ENCODE results near the gene FKBP5. TPM values are rescaled to one million over a fixed set of nuclear protein-coding genes. Genes with fewer than 3 reads are reported as not detected.

Gene FKBP5
- total RNA-seq, 2 donors from 2014 or later, result 27.0 to 53.3 TPM

GRCh38 chr6:35683267-35683666 is 5.4 kb downstream of the FKBP5 start:
- peaks cover 10% of the 10 kb centered on the region for H3K36me3 Mint-ChIP-seq (ENCODE audit: low read depth)
- H3K9me3 ChIP-seq (ENCODE audit: control insufficient read depth, low read length), result no peaks in the 10 kb centered on the region
- H3K4me1 Mint-ChIP-seq, result peaks cover 13% of the 10 kb centered on the region
- TF ChIP-seq CTCF (conservative IDR thresholded peaks at IDR 0.05), result no peak
- H3K4me1 ChIP-seq (ENCODE audit: control insufficient read depth, insufficient read depth, low read length), result peaks cover 4% of the 10 kb centered on the region
- no peak overlapping the region for H3K27ac Mint-ChIP-seq
- H3K9me3 Mint-ChIP-seq, result no peaks in the 10 kb centered on the region
- no peak overlapping the region for H3K4me3 Mint-ChIP-seq
- no peaks in the 10 kb centered on the region for H3K36me3 ChIP-seq (ENCODE audit: control insufficient read depth, insufficient read depth, low read length)
- H3K4me3 ChIP-seq (ENCODE audit: low read length), result no peak overlapping the region
- peaks cover 12% of the 10 kb centered on the region for H3K27me3 ChIP-seq (ENCODE audit: control insufficient read depth, insufficient read depth, low read length, poor library complexity, severe bottlenecking)
- no peak overlapping the region for H3K27ac ChIP-seq (ENCODE audit: low read depth, low read length)
- no peak for DNase-seq
- peaks cover 10% of the 10 kb centered on the region for H3K27me3 Mint-ChIP-seq (ENCODE audit: insufficient read depth)
- no peak overlapping the region for H3K9ac ChIP-seq (ENCODE audit: extremely low read depth, low read length, poor library complexity, severe bottlenecking)

- H3K4me1 ChIP-seq (ENCODE audit: control insufficient read depth, insufficient read depth, low read length), result peaks cover 5% of the 10 kb centered on the region
- no peaks in the 10 kb centered on the region for H3K27me3 Mint-ChIP-seq (ENCODE audit: insufficient read depth)
- no peaks in the 10 kb centered on the region for H3K9me3 ChIP-seq (ENCODE audit: control insufficient read depth, low read length)
- H3K36me3 Mint-ChIP-seq (ENCODE audit: low read depth), result peaks cover 10% of the 10 kb centered on the region
- no peak overlapping the region for H3K9ac ChIP-seq (ENCODE audit: extremely low read depth, low read length, poor library complexity, severe bottlenecking)
- no peak overlapping the region for H3K4me3 ChIP-seq (ENCODE audit: low read length)
- no peaks in the 10 kb centered on the region for H3K27me3 ChIP-seq (ENCODE audit: control insufficient read depth, insufficient read depth, low read length, poor library complexity, severe bottlenecking)
- no peak overlapping the region for H3K27ac Mint-ChIP-seq
- WGBS, 2 experiments (ENCODE audit: insufficient coverage in 1 of 2, insufficient read length in 1 of 2), result 90 to 100% methylated on average over 1 of the region's 1 CpG
- no peaks in the 10 kb centered on the region for H3K36me3 ChIP-seq (ENCODE audit: control insufficient read depth, insufficient read depth, low read length)
- H3K27ac ChIP-seq (ENCODE audit: low read depth, low read length), result no peak overlapping the region
- H3K9me3 Mint-ChIP-seq, result no peaks in the 10 kb centered on the region
- peaks cover 19% of the 10 kb centered on the region for H3K4me1 Mint-ChIP-seq
- no peak for TF ChIP-seq CTCF (conservative IDR thresholded peaks at IDR 0.05)
- no peak overlapping the region for H3K4me3 Mint-ChIP-seq
- no peak for DNase-seq
These were observed 7.4 kb downstream of the FKBP5 start for GRCh38 chr6:35681298-35681697.

- Histone ChIP-seq H3K27me3 (ENCODE audit: control insufficient read depth, insufficient read depth, low read length, poor library complexity, severe bottlenecking) (no peaks in the 10 kb centered on the region), H3K27ac (ENCODE audit: low read depth, low read length) (no peak overlapping the region), H3K4me3 (ENCODE audit: low read length) (no peak overlapping the region), H3K4me1 (ENCODE audit: control insufficient read depth, insufficient read depth, low read length) (peaks cover 14% of the 10 kb centered on the region), H3K36me3 (ENCODE audit: control insufficient read depth, insufficient read depth, low read length) (no peaks in the 10 kb centered on the region), H3K9me3 (ENCODE audit: control insufficient read depth, low read length) (no peaks in the 10 kb centered on the region), H3K9ac (ENCODE audit: extremely low read depth, low read length, poor library complexity, severe bottlenecking) (no peak overlapping the region)
- no peak for TF ChIP-seq CTCF (conservative IDR thresholded peaks at IDR 0.05)
- Mint-ChIP-seq H3K4me1 (peaks cover 34% of the 10 kb centered on the region), H3K27me3 (ENCODE audit: insufficient read depth) (no peaks in the 10 kb centered on the region), H3K4me3 (no peak overlapping the region), H3K36me3 (ENCODE audit: low read depth) (peaks cover 10% of the 10 kb centered on the region), H3K9me3 (no peaks in the 10 kb centered on the region), H3K27ac (no peak overlapping the region)
- no CpG with 5 or more reads among the region's 1 CpG for WGBS, 2 experiments (ENCODE audit: insufficient coverage in 1 of 2, insufficient read length in 1 of 2)
- no peak for DNase-seq
These were observed 9.3 kb downstream of the FKBP5 start for GRCh38 chr6:35679399-35679798.
